Astrocyte (in vitro differentiated cells and primary cell): Measurements from ENCODE around the gene UTP3. TPM values are rescaled to one million over a fixed set of nuclear protein-coding genes. Genes with fewer than 3 reads are reported as not detected.

Source experiments
- DNase-seq: peaks from one replicate; pipeline ENCODE4 v3.0.0-alpha.2; 2010; ENCODE audit warnings: low read depth
- FAIRE-seq: peaks from 2 replicates; lab custom pipeline; 2011; peaks lifted over from hg19 to GRCh38; lab: Jason Lieb, UNC
- H2AFZ ChIP-seq: 2 replicates; pipeline ENCODE4 v1.6.0; 2012; ENCODE audit warnings: low read depth, low read length, inconsistent platforms
- H3K27ac ChIP-seq: 2 replicates; pipeline ENCODE4 v1.5.1; 2011; ENCODE audit warnings: low read depth, low read length, inconsistent platforms
- H3K27me3 ChIP-seq: 2 replicates; pipeline ENCODE4 v1.6.0; 2011; ENCODE audit warnings: low read length, inconsistent platforms; ENCODE audit not compliant: insufficient read depth
- H3K36me3 ChIP-seq: 2 replicates; pipeline ENCODE4 v1.5.1; 2011; ENCODE audit warnings: low read length, inconsistent platforms; ENCODE audit not compliant: insufficient read depth
- H3K4me1 ChIP-seq: 2 replicates; pipeline ENCODE4 v1.5.1; 2011; ENCODE audit warnings: low read length, inconsistent platforms; ENCODE audit not compliant: insufficient read depth
- H3K4me2 ChIP-seq: 2 replicates; pipeline ENCODE4 v1.6.0; 2012; ENCODE audit warnings: low read length, inconsistent platforms
- H3K4me3 ChIP-seq: 2 replicates; pipeline ENCODE4 v1.5.1; 2011; ENCODE audit warnings: low read depth, mild to moderate bottlenecking, low read length, inconsistent platforms; ENCODE audit not compliant: insufficient read depth
- H3K79me2 ChIP-seq: 2 replicates; pipeline ENCODE4 v1.6.0; 2012; ENCODE audit warnings: mild to moderate bottlenecking, low read length, inconsistent platforms; ENCODE audit not compliant: insufficient read depth
- H3K9ac ChIP-seq: 2 replicates; pipeline ENCODE4 v1.6.0; 2012; ENCODE audit warnings: mild to moderate bottlenecking, low read length, inconsistent platforms
- H3K9me3 ChIP-seq: 2 replicates; pipeline ENCODE4 v1.5.1; 2012; ENCODE audit warnings: low read depth, mild to moderate bottlenecking, low read length, inconsistent platforms; ENCODE audit not compliant: insufficient read depth
- H4K20me1 ChIP-seq: 2 replicates; pipeline ENCODE4 v1.6.0; 2012; ENCODE audit warnings: low read length, inconsistent platforms; ENCODE audit not compliant: insufficient read depth
- H3K27ac Mint-ChIP-seq: one replicate; pipeline ENCODE4 v1.8.0; 2021; ENCODE audit warnings: mild to moderate bottlenecking, mixed read lengths; ENCODE audit not compliant: unreplicated experiment
- H3K27me3 Mint-ChIP-seq: one replicate; pipeline ENCODE4 v1.8.0; 2021; ENCODE audit warnings: low read depth, mixed read lengths; ENCODE audit not compliant: unreplicated experiment
- H3K36me3 Mint-ChIP-seq: one replicate; pipeline ENCODE4 v1.8.0; 2021; ENCODE audit warnings: low read depth, mixed read lengths; ENCODE audit not compliant: unreplicated experiment
- H3K4me1 Mint-ChIP-seq: one replicate; pipeline ENCODE4 v1.8.0; 2021; ENCODE audit warnings: low read depth, mixed read lengths; ENCODE audit not compliant: unreplicated experiment
- H3K4me3 Mint-ChIP-seq: one replicate; pipeline ENCODE4 v1.8.0; 2021; ENCODE audit warnings: mild to moderate bottlenecking, moderate library complexity, mixed read lengths; ENCODE audit not compliant: unreplicated experiment
- H3K9me3 Mint-ChIP-seq: one replicate; pipeline ENCODE4 v1.8.0; 2021; ENCODE audit warnings: mild to moderate bottlenecking, mixed read lengths; ENCODE audit not compliant: unreplicated experiment
- CTCF ChIP-seq: IDR thresholded peaks from 2 replicates; pipeline ENCODE4 v1.5.1; 2011; ENCODE audit warnings: low read depth, mild to moderate bottlenecking, inconsistent platforms, low read length, moderate library complexity; ENCODE audit not compliant: insufficient read depth
- EZH2 ChIP-seq: IDR thresholded peaks from 2 replicates; pipeline ENCODE4 v1.6.1; 2012; ENCODE audit warnings: mild to moderate bottlenecking, low read length, inconsistent platforms; ENCODE audit not compliant: insufficient read depth
- total RNA-seq: library from RNA; stranded (reverse); gene quantifications from 2 replicates; pipeline ENCODE4 v1.2.1, GENCODE V29; 2021

Gene UTP3
- total RNA-seq, 1 donor from 2014 or later: 37.0 TPM

GRCh38 chr4:70737409-70737808 is 49.1 kb downstream of the UTP3 start:
- FAIRE-seq (no peak), DNase-seq (no peak)
- peaks cover 19% of the 10 kb centered on the region for H3K4me1 Mint-ChIP-seq
- TF ChIP-seq EZH2: no peak
- no peak for TF ChIP-seq CTCF
- no peak overlapping the region for H3K27ac Mint-ChIP-seq
- H3K36me3 Mint-ChIP-seq: peaks cover 2% of the 10 kb centered on the region
- H3K4me2 ChIP-seq: no peak overlapping the region
- peaks cover 18% of the 10 kb centered on the region for H3K4me1 ChIP-seq
- no peaks in the 10 kb centered on the region for H3K36me3 ChIP-seq
- H3K4me3 ChIP-seq: no peak overlapping the region
- no peak overlapping the region for H2AFZ ChIP-seq
- no peak overlapping the region for H3K27ac ChIP-seq
- no peaks in the 10 kb centered on the region for H3K9me3 Mint-ChIP-seq
- H3K79me2 ChIP-seq: peaks cover 80% of the 10 kb centered on the region
- H3K27me3 ChIP-seq: no peaks in the 10 kb centered on the region
- H3K9ac ChIP-seq: no peak overlapping the region
- H4K20me1 ChIP-seq: peaks cover 65% of the 10 kb centered on the region
- H3K27me3 Mint-ChIP-seq: no peaks in the 10 kb centered on the region
- H3K9me3 ChIP-seq: no peaks in the 10 kb centered on the region
- no peak overlapping the region for H3K4me3 Mint-ChIP-seq

- DNase-seq: no peak
- H3K27me3 ChIP-seq: no peaks in the 10 kb centered on the region
- H3K36me3 ChIP-seq: no peaks in the 10 kb centered on the region
- TF ChIP-seq EZH2: no peak
- no peak for TF ChIP-seq CTCF
- no peak for FAIRE-seq
- H3K79me2 ChIP-seq: peaks cover 86% of the 10 kb centered on the region
- no peak overlapping the region for H3K9ac ChIP-seq
- no peak overlapping the region for H2AFZ ChIP-seq
- H3K27me3 Mint-ChIP-seq: no peaks in the 10 kb centered on the region
- H3K27ac Mint-ChIP-seq: no peak overlapping the region
- H3K4me1 ChIP-seq: peaks cover 10% of the 10 kb centered on the region
- H3K4me3 Mint-ChIP-seq: no peak overlapping the region
- peaks cover 66% of the 10 kb centered on the region for H4K20me1 ChIP-seq
- peaks cover 2% of the 10 kb centered on the region for H3K36me3 Mint-ChIP-seq
- no peak overlapping the region for H3K4me3 ChIP-seq
- H3K27ac ChIP-seq: no peak overlapping the region
- no peaks in the 10 kb centered on the region for H3K9me3 Mint-ChIP-seq
- H3K9me3 ChIP-seq: no peaks in the 10 kb centered on the region
- no peak overlapping the region for H3K4me2 ChIP-seq
- H3K4me1 Mint-ChIP-seq: peaks cover 17% of the 10 kb centered on the region
Measured at GRCh38 chr4:70739496-70740337, 51.4 kb downstream of the UTP3 start.

Other genes with a start within 250 kb of the UTP3 start
- gene MUC7, start 216.3 kb upstream of the UTP3 start, total RNA-seq: not detected in 2 replicates
- gene AMTN, start 170.0 kb upstream of the UTP3 start, total RNA-seq: not detected in 2 replicates
- not detected in 2 replicates for gene AMBN, start 96.3 kb upstream of the UTP3 start, total RNA-seq
- gene ENAM, start 59.8 kb upstream of the UTP3 start, total RNA-seq: 0.11 and 0.38 TPM in 2 replicates
- gene JCHAIN, start 22.0 kb upstream of the UTP3 start, total RNA-seq: not detected in 2 replicates
- 51.9 and 57.5 TPM in 2 replicates for gene RUFY3, start 33.4 kb downstream of the UTP3 start, total RNA-seq
- gene GRSF1, start 151.4 kb downstream of the UTP3 start, total RNA-seq: 112 and 114 TPM in 2 replicates
- gene MOB1B, start 213.8 kb downstream of the UTP3 start, total RNA-seq: 36.0 and 40.6 TPM in 2 replicates